SK-N-SH treated with all-trans-retinoic acid at 6 μM for 48 hours (cell line): ENCODE measurements around the gene GDI2.

Experiments
- ARNTL ChIP-seq: fragments of 450-650 bp; formaldehyde crosslinking; IDR thresholded peaks from 2 replicates; pipeline ENCODE4 v1.5.0; 2020; ENCODE audit warnings: low read depth, mild to moderate bottlenecking, moderate library complexity, borderline replicate concordance
- CSRNP3 ChIP-seq: fragments of 250-450 bp; sonication (Bioruptor Pico); IDR thresholded peaks from 2 replicates; pipeline ENCODE4 v1.5.1; 2021; ENCODE audit warnings: mild to moderate bottlenecking, moderate library complexity
- ESRRG ChIP-seq: fragments of 250-450 bp; sonication (Bioruptor Pico); IDR thresholded peaks from 2 replicates; pipeline ENCODE4 v1.6.1; 2021; ENCODE audit warnings: mild to moderate bottlenecking
- GLIS3 ChIP-seq: fragments of 250-450 bp; sonication (Bioruptor Pico); IDR thresholded peaks from 2 replicates; pipeline ENCODE4 v1.5.0; 2020; ENCODE audit warnings: mild to moderate bottlenecking, moderate library complexity
- ISL1 ChIP-seq: fragments of 250-450 bp; sonication (Bioruptor Pico); IDR thresholded peaks from 2 replicates; pipeline ENCODE4 v2.1.2; 2022; ENCODE audit warnings: mild to moderate bottlenecking, moderate library complexity
- OSR1 ChIP-seq: fragments of 250-450 bp; sonication (Bioruptor Pico); IDR thresholded peaks from 2 replicates; pipeline ENCODE4 v1.8.0; 2022; ENCODE audit warnings: moderate library complexity, mild to moderate bottlenecking, inconsistent platforms
- PATZ1 ChIP-seq: fragments of 250-450 bp; sonication (Bioruptor Pico); IDR thresholded peaks from 2 replicates; pipeline ENCODE4 v1.8.0; 2020; ENCODE audit warnings: mild to moderate bottlenecking, moderate library complexity, borderline replicate concordance
- RARB ChIP-seq: fragments of 250-450 bp; sonication (Bioruptor Pico); IDR thresholded peaks from 2 replicates; pipeline ENCODE4 v1.8.0; 2021; ENCODE audit warnings: mild to moderate bottlenecking, moderate library complexity
- TCF4 ChIP-seq: fragments of 250-450 bp; sonication (Bioruptor Pico); IDR thresholded peaks from 2 replicates; pipeline ENCODE4 v1.8.0; 2021; ENCODE audit warnings: mild to moderate bottlenecking, moderate library complexity, borderline replicate concordance
- TSHZ2 ChIP-seq: fragments of 250-450 bp; sonication (Bioruptor Pico); IDR thresholded peaks from 2 replicates; pipeline ENCODE4 v1.5.0; 2020; ENCODE audit warnings: mild to moderate bottlenecking, moderate library complexity
- ZFP3 ChIP-seq: fragments of 250-450 bp; sonication (Bioruptor Pico); IDR thresholded peaks from 2 replicates; pipeline ENCODE4 v1.5.0; 2020; ENCODE audit warnings: mild to moderate bottlenecking, moderate library complexity
- ZFP30 ChIP-seq: fragments of 450-650 bp; formaldehyde crosslinking; IDR thresholded peaks from 2 replicates; pipeline ENCODE4 v1.5.0; 2022; ENCODE audit warnings: mild to moderate bottlenecking, moderate library complexity
- ZNF565 ChIP-seq: fragments of 450-650 bp; formaldehyde crosslinking; conservative IDR thresholded peaks from 2 replicates; pipeline ENCODE4 v1.5.0; 2020; ENCODE audit warnings: low read depth, mild to moderate bottlenecking, moderate library complexity
- ZNF70 ChIP-seq: fragments of 450-650 bp; formaldehyde crosslinking; IDR thresholded peaks from 2 replicates; pipeline ENCODE4 v1.5.0; 2020; ENCODE audit warnings: mild to moderate bottlenecking, moderate library complexity

- TF ChIP-seq ISL1 (CRISPR knock-in tag) (no peak), PATZ1 (CRISPR knock-in tag) (no peak), ZFP3 (CRISPR knock-in tag) (no peak), OSR1 (CRISPR knock-in tag) (no peak), CSRNP3 (no peak), ESRRG (CRISPR knock-in tag) (no peak), ARNTL (no peak), GLIS3 (CRISPR knock-in tag) (no peak), RARB (CRISPR knock-in tag) (no peak), TSHZ2 (CRISPR knock-in tag) (no peak), ZFP30 (no peak), ZNF70 (no peak), ZNF565 (no peak), TCF4 (CRISPR knock-in tag) (no peak)
Measured at GRCh38 chr10:5752301-5752871, 60.8 kb downstream of the GDI2 start.
